Hepatic stellate cell (primary cell): ENCODE data around the gene GSTT2B.
A peak's percentile ranks its signal among the peaks of the same experiment; 100 is the strongest.
"Not testable (repeated sequence)": the region's sequence is repeated elsewhere in the genome, so short reads cannot be mapped to it uniquely, and the experiment has no call there.

ENCODE experiments used
- DNase-seq: peaks from one replicate; pipeline ENCODE4 v3.0.0; 2011; ENCODE audit warnings: low spot score

GSTT2B gene

DNA sequence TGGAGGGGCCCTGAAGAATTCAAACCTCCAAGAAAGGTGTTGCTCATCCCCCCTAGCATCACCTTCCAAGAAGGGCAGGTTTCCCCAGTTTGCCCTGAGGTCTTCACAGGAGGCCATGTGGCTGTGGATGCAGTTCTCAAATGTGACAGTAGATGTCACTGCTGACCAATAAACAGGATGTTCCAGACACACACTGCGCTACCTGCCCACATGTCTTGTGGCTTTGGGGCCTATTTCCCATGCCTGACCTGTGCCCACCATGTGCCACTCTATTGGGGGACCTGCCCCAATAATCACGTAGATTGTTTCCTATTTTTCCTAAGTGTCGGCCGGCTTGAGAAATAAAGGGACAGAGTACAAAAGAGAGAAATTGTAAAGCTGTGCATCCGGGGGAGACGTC, 23.4 kb upstream of the GSTT2B start:
- DNase-seq, result peak; percentile 41

DNA sequence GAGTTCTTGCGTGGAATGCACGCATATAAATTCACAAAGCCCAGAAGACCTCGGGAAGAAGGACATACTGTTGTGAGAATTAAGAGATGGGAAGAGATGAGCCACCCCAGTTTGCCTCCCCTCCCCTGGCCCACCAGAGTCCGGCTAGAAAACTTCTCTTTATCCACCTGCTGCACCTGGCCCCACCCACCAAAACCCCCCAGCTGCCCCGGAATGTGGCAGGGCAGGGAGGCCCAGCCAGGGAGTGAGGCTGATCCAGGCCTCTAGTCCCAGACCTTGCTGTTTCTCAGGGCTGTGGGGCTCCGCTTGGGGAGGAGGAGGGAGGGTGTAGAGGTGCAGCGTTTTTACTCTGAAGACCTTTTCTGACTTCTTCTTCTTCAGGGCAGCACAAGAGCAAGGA, 19.6 kb upstream of the GSTT2B start:
- DNase-seq, result not testable (repeated sequence)

DNA sequence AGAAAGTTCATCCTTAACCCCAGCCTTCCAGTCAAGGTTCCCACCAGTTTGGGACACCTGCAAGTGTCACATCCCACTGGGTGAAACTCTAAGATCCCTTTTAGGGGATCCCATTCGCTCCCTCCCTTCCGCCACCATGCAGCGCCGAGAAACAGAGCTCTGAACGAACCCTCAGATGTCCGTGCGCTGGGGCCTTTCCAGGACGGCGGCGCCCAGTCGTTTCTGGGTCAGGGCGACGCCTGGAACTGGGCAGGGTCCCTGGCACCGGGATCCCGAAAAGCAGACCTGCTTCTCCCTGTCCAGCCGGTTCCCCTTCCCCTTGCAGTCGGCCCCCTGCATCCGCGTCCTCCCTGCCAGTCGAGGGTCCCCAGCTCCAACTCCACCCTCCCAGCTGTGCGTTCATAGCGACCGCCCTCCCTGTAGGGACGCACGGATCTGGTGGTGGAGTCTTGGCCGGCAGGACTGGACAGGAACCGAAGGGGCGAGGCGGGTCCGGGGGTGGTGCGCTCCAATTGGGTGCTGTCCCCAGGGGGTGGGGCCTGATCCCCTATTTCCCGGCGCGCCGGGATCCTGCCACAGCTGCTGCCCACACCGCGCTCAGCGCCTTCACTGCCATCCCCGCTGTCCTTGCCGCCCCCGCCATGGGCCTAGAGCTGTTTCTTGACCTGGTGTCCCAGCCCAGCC, 18.7 kb upstream of the GSTT2B start, which contains the start of gene GSTT2:
Gene GSTT2 (plus strand): TSS at position 578 of the 684 bp plus-strand sequence.
- not testable (repeated sequence) for DNase-seq

GRCh38 chr22:23977304-23977703, 16.3 kb upstream of the GSTT2B start:
- DNase-seq, result not testable (repeated sequence)

DNA sequence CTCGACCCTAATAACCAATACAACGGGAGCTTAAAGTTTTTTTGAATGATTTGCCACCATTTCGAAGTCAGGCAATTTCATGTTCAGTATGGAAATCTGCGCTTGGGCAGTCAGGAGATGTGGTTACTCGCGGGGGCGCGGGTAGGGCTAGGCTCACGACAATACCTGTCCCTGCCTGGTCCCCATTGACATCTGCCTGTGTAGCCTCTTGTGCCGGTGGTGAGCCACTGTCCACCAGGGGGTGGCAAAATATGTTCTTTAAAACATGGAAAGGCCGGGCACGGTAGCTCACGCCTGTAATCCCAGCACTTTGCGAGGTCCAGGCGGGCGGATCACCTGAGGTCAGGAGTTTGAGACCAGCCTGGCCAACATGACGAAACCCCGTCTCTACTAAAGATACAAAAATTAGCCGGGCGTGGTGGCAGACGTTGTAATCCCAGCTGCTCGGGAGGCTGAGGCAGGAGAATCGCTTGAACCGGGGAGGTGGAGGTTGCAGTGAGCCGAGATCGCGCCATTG, 13.9 kb upstream of the GSTT2B start:
- DNase-seq, result not testable (repeated sequence)

DNA sequence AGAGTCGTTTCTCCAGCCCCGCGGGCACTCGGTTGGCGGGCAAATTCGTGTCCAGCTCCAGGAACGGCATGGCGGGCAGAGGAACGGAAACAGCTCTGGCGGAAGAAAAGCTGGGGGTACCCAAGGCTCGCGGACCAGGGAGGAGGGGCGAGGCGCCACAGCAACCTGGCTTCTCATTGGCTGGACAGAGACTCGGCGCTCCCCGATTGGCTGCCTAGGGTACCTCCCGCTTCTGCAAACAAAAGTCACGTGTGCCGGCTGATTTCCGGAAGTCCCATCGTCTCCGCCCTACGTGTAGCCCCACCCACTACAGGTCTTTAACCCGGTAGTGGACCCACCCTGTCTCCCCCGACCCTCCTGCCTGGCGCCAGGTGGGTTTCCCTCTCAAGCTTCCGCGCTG, 13.3 kb upstream of the GSTT2B start, which contains the start of gene DDT:
Gene DDT (minus strand): TSS at position 97 of the 400 bp plus-strand sequence. CDS start 27 bp downstream, at position 70.
- DNase-seq, result not testable (repeated sequence)

GRCh38 chr22:23971927-23972326, 10.9 kb upstream of the GSTT2B start:
- DNase-seq, result not testable (repeated sequence)

DNA sequence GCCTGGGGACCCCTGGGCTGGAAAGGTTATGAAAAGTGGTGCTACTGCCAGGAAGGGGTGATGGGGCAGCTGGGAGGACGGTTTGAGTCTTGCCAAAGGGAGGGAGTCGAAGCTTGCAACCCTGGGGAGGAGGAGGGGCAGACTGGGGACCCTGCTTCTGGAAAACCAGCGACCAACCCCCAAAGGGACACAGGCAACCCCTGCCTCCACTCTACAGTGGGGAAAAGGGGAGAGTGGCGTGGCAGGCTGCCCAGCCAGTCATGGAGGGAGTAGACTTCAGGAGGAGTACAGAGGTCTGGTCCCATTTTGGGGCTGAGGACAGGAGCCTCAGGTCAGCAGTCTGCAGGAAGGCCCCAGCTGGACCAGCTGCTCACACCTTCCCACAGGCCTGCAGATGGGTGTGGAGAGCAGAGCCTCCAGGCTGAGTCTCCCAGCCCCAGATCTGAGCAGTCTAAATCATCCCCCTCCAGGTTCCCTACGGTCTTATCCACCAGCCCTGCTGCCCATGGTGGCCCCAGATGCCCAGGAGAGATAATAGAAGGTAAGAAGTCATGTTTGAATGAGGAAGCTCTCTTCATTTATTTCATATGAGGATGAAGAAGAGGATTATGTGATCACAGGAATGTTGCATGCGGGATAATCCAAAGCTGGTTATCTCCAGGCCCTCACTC, 10.0 kb upstream of the GSTT2B start:
- DNase-seq, result no peak

GRCh38 chr22:23970201-23970641, 9.2 kb upstream of the GSTT2B start:
- DNase-seq, result no peak

GRCh38 chr22:23969071-23969470, 8.1 kb upstream of the GSTT2B start:
- no peak for DNase-seq

DNA sequence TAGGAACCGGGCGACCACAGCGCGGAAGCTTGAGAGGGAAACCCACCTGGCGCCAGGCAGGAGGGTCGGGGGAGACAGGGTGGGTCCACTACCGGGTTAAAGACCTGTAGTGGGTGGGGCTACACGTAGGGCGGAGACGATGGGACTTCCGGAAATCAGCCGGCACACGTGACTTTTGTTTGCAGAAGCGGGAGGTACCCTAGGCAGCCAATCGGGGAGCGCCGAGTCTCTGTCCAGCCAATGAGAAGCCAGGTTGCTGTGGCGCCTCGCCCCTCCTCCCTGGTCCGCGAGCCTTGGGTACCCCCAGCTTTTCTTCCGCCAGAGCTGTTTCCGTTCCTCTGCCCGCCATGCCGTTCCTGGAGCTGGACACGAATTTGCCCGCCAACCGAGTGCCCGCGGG, 5.6 kb upstream of the GSTT2B start, which contains the start of gene DDTL:
Gene DDTL (plus strand): TSS at position 321 of the 400 bp plus-strand sequence. CDS start 27 bp downstream, at position 348.
- not testable (repeated sequence) for DNase-seq

DNA sequence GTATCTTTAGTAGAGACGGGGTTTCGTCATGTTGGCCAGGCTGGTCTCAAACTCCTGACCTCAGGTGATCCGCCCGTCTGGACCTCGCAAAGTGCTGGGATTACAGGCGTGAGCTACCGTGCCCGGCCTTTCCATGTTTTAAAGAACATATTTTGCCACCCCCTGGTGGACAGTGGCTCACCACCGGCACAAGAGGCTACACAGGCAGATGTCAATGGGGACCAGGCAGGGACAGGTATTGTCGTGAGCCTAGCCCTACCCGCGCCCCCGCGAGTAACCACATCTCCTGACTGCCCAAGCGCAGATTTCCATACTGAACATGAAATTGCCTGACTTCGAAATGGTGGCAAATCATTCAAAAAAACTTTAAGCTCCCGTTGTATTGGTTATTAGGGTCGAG, 5.1 kb upstream of the GSTT2B start:
- DNase-seq, result not testable (repeated sequence)

GRCh38 chr22:23956301-23956900, 4.6 kb downstream of the GSTT2B start:
- peak; percentile 42 for DNase-seq

- not testable (repeated sequence) for DNase-seq
Measured at GRCh38 chr22:23955886-23956285, 5.1 kb downstream of the GSTT2B start.

DNA sequence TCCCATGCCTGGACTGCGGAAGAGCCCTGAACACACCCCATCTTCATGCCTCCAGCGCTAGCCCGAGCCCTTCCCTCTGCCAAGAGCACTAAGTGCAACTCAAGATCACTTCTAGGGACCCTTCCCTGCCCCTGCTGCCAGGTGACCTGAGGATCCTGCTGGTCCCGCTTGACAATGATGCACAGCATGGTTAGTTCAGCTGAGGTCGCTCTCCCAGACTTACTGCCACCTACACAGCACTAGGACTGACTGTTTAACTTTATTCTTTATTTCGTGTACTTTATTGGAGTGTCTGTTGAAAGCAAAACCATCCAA, 6.0 kb downstream of the GSTT2B start:
- DNase-seq, result not testable (repeated sequence)

DNA sequence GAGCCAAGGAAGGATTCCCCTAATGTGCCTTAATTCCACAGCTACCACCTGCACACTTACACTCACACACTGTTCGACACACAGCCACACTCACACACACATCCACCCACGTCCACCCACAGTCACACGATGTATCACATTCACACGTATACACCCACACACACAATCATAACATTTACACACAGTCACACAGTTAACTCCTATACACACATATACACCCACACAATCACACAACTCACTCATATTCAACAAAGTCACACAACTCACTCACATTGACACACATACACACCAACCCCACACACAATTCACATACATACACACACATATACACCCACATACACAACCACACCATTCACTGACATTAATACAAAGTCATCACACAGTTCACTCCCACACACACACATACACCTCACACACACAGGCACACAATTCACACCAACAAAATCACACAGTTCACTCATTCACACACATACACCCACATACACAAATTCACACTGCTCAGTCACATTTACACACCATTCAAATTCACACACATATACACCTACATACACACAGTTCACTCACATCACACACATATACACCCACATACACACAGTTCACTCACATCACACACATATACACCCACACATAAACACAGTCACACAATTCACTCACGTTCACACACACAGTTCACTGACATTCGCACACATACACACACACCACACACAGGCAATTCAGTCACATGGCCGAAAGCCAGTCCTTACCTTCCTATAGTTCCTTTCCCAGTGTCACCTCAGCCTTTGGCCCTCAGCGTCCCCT, 6.6 kb downstream of the GSTT2B start:
- not testable (repeated sequence) for DNase-seq

DNA sequence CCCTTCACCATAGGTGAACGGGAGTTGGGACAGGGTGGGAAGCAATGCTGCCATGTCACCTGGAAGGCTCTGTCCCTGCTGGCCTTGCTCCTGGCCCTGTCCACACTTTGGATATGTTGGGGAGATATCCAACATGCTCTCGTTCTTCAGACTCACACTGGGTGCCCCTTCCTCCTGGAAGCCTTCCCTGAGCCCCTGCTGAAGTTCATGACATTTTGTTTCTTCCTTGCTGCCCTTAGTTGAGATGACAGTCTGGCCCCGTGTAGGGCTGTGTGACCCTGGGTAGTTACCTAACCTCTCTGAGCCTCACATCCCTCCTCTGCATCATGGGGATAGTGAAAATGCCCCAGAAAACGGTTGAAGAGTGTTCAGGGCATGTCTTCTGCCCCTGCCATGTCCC, 7.5 kb downstream of the GSTT2B start:
- DNase-seq, result not testable (repeated sequence)

DNA sequence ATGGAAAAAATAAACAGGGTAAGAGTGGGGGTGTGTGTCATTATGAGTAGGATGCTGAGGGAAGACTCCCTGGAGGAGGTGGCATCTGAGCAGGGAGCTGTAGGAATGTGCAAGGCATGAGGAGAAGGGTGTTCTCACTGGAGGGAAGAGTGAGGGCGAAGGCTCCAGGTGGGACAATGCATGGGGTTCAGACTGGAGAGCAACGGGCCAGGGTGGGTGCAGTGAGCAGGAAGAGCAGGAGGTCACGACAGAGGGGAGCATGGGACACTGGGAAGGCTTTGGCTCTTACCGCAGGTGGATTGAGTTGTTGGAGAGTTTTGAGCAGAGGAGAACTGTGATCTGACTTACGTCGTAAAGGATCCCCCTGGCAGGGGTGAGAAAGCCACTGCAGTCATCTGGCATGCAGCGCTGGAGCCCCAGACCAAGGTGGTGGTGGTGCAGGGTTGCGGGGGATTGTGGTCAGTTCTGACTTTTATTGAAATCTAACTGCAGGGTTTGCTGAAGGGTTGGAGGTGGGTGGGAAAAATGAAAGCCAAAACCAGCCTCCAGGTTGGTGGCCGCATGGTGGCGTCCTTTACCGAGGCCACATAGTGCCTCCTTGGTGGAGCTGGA, 8.1 kb downstream of the GSTT2B start:
- DNase-seq, result not testable (repeated sequence)

DNA sequence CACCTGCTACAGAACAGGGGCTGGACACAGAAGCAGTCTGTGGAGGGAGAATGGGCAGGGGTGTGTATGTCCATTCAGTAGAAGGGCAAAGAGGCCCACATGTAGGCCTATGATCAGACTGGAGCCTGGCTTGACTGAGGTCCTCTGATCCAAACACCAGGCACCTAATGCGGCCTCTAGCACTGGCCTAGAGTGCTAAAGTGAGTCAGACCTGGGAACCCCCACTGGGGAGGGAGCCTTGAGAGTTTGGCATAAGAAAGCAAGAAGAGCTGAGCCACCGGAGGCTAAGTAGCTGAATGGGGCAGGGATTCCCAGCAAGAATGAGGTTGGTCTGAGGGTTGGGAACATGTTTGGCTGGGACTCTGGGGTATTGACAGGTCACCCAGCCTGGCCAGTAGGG, 9.6 kb downstream of the GSTT2B start:
- DNase-seq, result not testable (repeated sequence)

DNA sequence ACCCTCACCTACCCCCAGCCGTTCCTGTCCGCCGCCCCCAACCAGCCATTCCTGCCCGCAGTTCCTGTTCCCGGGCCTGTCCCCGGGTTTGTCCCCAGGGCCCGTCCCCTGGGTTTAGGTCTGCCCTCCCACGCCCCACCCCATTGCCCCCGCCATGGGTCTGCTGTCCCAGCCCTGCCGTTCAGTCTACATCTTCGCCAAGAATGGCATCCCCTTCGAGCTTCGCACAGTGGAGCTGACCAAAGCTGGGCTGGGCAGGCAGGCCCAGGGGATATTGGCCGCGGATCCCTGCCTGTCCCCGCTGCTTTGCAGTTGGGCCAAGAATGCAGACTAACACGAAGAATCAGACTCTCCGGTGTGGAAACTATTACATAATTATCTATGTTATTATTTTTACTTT, 11.2 kb downstream of the GSTT2B start:
- DNase-seq, result not testable (repeated sequence)

DNA sequence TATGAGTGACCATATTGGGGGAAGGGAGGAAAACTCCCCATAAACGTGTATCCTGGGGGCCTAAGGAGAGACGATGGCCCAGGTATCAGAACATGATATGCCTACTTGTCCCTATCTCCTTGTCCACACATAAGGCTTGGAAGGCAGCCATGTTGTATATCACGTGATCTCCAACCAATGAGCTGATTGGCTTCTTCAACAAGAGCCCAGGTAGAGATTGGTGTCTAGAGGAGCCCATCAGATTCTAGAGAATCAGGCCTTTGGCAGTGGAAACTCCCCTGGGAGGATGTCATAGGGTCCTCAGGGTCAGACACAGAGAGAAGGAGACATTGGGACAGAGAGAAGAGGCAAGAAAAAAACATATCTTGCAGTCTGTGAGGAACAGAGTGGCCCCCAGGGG, 13.6 kb downstream of the GSTT2B start:
- DNase-seq, result not testable (repeated sequence)
